ENCODE data around the gene CYP2E1.
"Not testable (repeated sequence)": the region's sequence is repeated elsewhere in the genome, so short reads cannot be mapped to it uniquely, and the experiment has no call there.

Gene CYP2E1

GRCh38 chr10:133568831-133569527 is 41.8 kb downstream of the CYP2E1 start:
- CTCF ChIA-PET; H3K4me1 ChIP-seq (ENCODE audit: control extremely low read depth in 1 of 4, control insufficient read depth in 4 of 4, insufficient read depth in 4 of 4, low read length in 3 of 4); H3K27ac ChIP-seq (ENCODE audit: insufficient read depth in 1 of 2, low read depth in 1 of 2, low read length in 2 of 2, poor library complexity in 1 of 2, severe bottlenecking in 2 of 2); POLR2A ChIA-PET; H3K36me3 ChIP-seq (ENCODE audit: control insufficient read depth in 4 of 4, insufficient read depth in 4 of 4, low read length in 3 of 4); H3K4me3 ChIP-seq (ENCODE audit: control insufficient read depth in 1 of 7, extremely low read depth in 1 of 7, insufficient read depth in 4 of 7, low read depth in 2 of 7, low read length in 6 of 7); DNase-seq: not testable (repeated sequence)
- H3K27me3 ChIP-seq (replicated peaks in 2 of 5; ENCODE audit: control insufficient read depth in 4 of 5, insufficient read depth in 5 of 5, low read length in 4 of 5) = peaks cover 0 to 42% (median 3%) of the 10 kb centered on the region in 5 experiments
- 16% methylated on average over 5 of the region's 80 CpGs for WGBS (ENCODE audit: insufficient coverage)
- H3K9me3 ChIP-seq (ENCODE audit: control extremely low read depth in 1 of 5, control insufficient read depth in 4 of 5, insufficient read depth in 2 of 5, low read depth in 1 of 5, low read length in 4 of 5) = peaks cover 4 to 43% (median 28%) of the 10 kb centered on the region in 5 experiments

- POLR2A ChIA-PET; H3K4me3 ChIP-seq (ENCODE audit: control insufficient read depth in 1 of 7, extremely low read depth in 1 of 7, insufficient read depth in 4 of 7, low read depth in 2 of 7, low read length in 6 of 7); H3K4me1 ChIP-seq (ENCODE audit: control extremely low read depth in 1 of 4, control insufficient read depth in 4 of 4, insufficient read depth in 4 of 4, low read length in 3 of 4); H3K27ac ChIP-seq (ENCODE audit: insufficient read depth in 1 of 2, low read depth in 1 of 2, low read length in 2 of 2, poor library complexity in 1 of 2, severe bottlenecking in 2 of 2); DNase-seq; H3K36me3 ChIP-seq (ENCODE audit: control insufficient read depth in 4 of 4, insufficient read depth in 4 of 4, low read length in 3 of 4); CTCF ChIA-PET: not testable (repeated sequence)
- peaks cover 0 to 34% (median 0%) of the 10 kb centered on the region in 5 experiments for H3K27me3 ChIP-seq (replicated peaks in 2 of 5; ENCODE audit: control insufficient read depth in 4 of 5, insufficient read depth in 5 of 5, low read length in 4 of 5)
- H3K9me3 ChIP-seq (ENCODE audit: control extremely low read depth in 1 of 5, control insufficient read depth in 4 of 5, insufficient read depth in 2 of 5, low read depth in 1 of 5, low read length in 4 of 5) = peaks cover 4 to 43% (median 28%) of the 10 kb centered on the region in 5 experiments
- WGBS (ENCODE audit: insufficient coverage) = no CpG with 5 or more reads among the region's 21 CpGs
Measured at GRCh38 chr10:133569801-133570200, 42.6 kb downstream of the CYP2E1 start.

- H3K36me3 ChIP-seq (ENCODE audit: control insufficient read depth in 4 of 4, insufficient read depth in 4 of 4, low read length in 3 of 4); H3K4me1 ChIP-seq (ENCODE audit: control extremely low read depth in 1 of 4, control insufficient read depth in 4 of 4, insufficient read depth in 4 of 4, low read length in 3 of 4); H3K4me3 ChIP-seq (ENCODE audit: control insufficient read depth in 1 of 7, extremely low read depth in 1 of 7, insufficient read depth in 4 of 7, low read depth in 2 of 7, low read length in 6 of 7); H3K27ac ChIP-seq (ENCODE audit: insufficient read depth in 1 of 2, low read depth in 1 of 2, low read length in 2 of 2, poor library complexity in 1 of 2, severe bottlenecking in 2 of 2); DNase-seq; POLR2A ChIA-PET; CTCF ChIA-PET: not testable (repeated sequence)
- H3K9me3 ChIP-seq (ENCODE audit: control extremely low read depth in 1 of 5, control insufficient read depth in 4 of 5, insufficient read depth in 2 of 5, low read depth in 1 of 5, low read length in 4 of 5) = peaks cover 4 to 26% (median 13%) of the 10 kb centered on the region in 5 experiments
- 98% methylated on average over 4 of the region's 11 CpGs for WGBS (ENCODE audit: insufficient coverage)
- H3K27me3 ChIP-seq (replicated peaks in 2 of 5; ENCODE audit: control insufficient read depth in 4 of 5, insufficient read depth in 5 of 5, low read length in 4 of 5) = peaks cover 0 to 13% (median 0%) of the 10 kb centered on the region in 5 experiments
Measured at GRCh38 chr10:133572055-133572454, 44.9 kb downstream of the CYP2E1 start.

GRCh38 chr10:133573460-133573859 is 46.3 kb downstream of the CYP2E1 start:
- H3K36me3 ChIP-seq (ENCODE audit: control insufficient read depth in 4 of 4, insufficient read depth in 4 of 4, low read length in 3 of 4); H3K4me3 ChIP-seq (ENCODE audit: control insufficient read depth in 1 of 7, extremely low read depth in 1 of 7, insufficient read depth in 4 of 7, low read depth in 2 of 7, low read length in 6 of 7); POLR2A ChIA-PET; H3K27ac ChIP-seq (ENCODE audit: insufficient read depth in 1 of 2, low read depth in 1 of 2, low read length in 2 of 2, poor library complexity in 1 of 2, severe bottlenecking in 2 of 2); H3K27me3 ChIP-seq (replicated peaks in 2 of 5; ENCODE audit: control insufficient read depth in 4 of 5, insufficient read depth in 5 of 5, low read length in 4 of 5); H3K4me1 ChIP-seq (ENCODE audit: control extremely low read depth in 1 of 4, control insufficient read depth in 4 of 4, insufficient read depth in 4 of 4, low read length in 3 of 4): not testable (repeated sequence)
- H3K9me3 ChIP-seq (ENCODE audit: control extremely low read depth in 1 of 5, control insufficient read depth in 4 of 5, insufficient read depth in 2 of 5, low read depth in 1 of 5, low read length in 4 of 5) = peaks cover 4 to 13% (median 7%) of the 10 kb centered on the region in 5 experiments
- 100% methylated on average over 1 of the region's 1 CpG for WGBS (ENCODE audit: insufficient coverage)
- peak in 1 of 3 donors; percentile 11 for DNase-seq
- CTCF ChIA-PET = interaction anchor here (0.7 to 1.0 kb wide), 2 partner anchors 11 to 19 kb away, joined by 3 read pairs; no protein-coding TSS in a partner anchor

GRCh38 chr10:133577037-133577436 is 49.9 kb downstream of the CYP2E1 start:
- peaks cover 4 to 14% (median 7%) of the 10 kb centered on the region in 5 experiments for H3K9me3 ChIP-seq (ENCODE audit: control extremely low read depth in 1 of 5, control insufficient read depth in 4 of 5, insufficient read depth in 2 of 5, low read depth in 1 of 5, low read length in 4 of 5)
- H3K4me1 ChIP-seq (ENCODE audit: control extremely low read depth in 1 of 4, control insufficient read depth in 4 of 4, insufficient read depth in 4 of 4, low read length in 3 of 4); DNase-seq; H3K27me3 ChIP-seq (replicated peaks in 2 of 5; ENCODE audit: control insufficient read depth in 4 of 5, insufficient read depth in 5 of 5, low read length in 4 of 5); H3K36me3 ChIP-seq (ENCODE audit: control insufficient read depth in 4 of 4, insufficient read depth in 4 of 4, low read length in 3 of 4); H3K4me3 ChIP-seq (ENCODE audit: control insufficient read depth in 1 of 7, extremely low read depth in 1 of 7, insufficient read depth in 4 of 7, low read depth in 2 of 7, low read length in 6 of 7); H3K27ac ChIP-seq (ENCODE audit: insufficient read depth in 1 of 2, low read depth in 1 of 2, low read length in 2 of 2, poor library complexity in 1 of 2, severe bottlenecking in 2 of 2); CTCF ChIA-PET; POLR2A ChIA-PET: not testable (repeated sequence)
- WGBS (ENCODE audit: insufficient coverage) = no CpG with 5 or more reads among the region's 31 CpGs

Data from common myeloid progenitor, CD34-positive (primary cell).